HepG2 (cell line): ENCODE results near the gene TUT1. TPM values are rescaled to one million over a fixed set of nuclear protein-coding genes. Genes with fewer than 3 reads are reported as not detected.

Source experiments
- ATAC-seq: fragments of 200-7000 bp; cut with Tn5 transposase; 3 replicates; pipeline ENCODE4 v1.9.1; 2020; ENCODE audit warnings: mild to moderate bottlenecking, moderate library complexity
- BruUV-seq: library from RNA; stranded (reverse); fragments of 400-500 nt; replicated peaks from 2 replicates; lab custom pipeline; 2021; lab: Mats Ljungman, UMichigan
- CTCF ChIA-PET: fragments of 300-600 bp; formaldehyde crosslinking; extraction: SDS; loops from one replicate; lab custom pipeline; 2021; ENCODE audit warnings: low total read pairs, inconsistent platforms, low intra/inter-chr PET ratio; lab: Yijun Ruan, JAX
- POLR2A ChIA-PET: fragments of 350-600 bp; sonication (Branson Sonifier 250); formaldehyde crosslinking; loops from one replicate; lab custom pipeline; 2020; ENCODE audit warnings: antibody characterized with exemption, inconsistent platforms; lab: Yijun Ruan, JAX
- DNase-seq: peaks from one replicate; pipeline ENCODE4 v3.0.0-alpha.2; 2015; ENCODE audit warnings: low spot score
- FAIRE-seq: peaks from 3 replicates; lab custom pipeline; 2011; peaks lifted over from hg19 to GRCh38; lab: Jason Lieb, UNC
- H2AFZ ChIP-seq: one replicate; pipeline ENCODE4 v1.6.1; 2011; ENCODE audit warnings: low read length, inconsistent platforms
- H3K27ac ChIP-seq: fragments of 300-600 bp; 3 replicates; pipeline ENCODE4 v1.8.0; 2011; ENCODE audit warnings: mixed run types, mild to moderate bottlenecking, mixed read lengths, low read length, inconsistent platforms; ENCODE audit not compliant: insufficient read depth; ENCODE audit errors: extremely low read length
- H3K27me3 ChIP-seq, 2 experiments: fragments of 200-600 bp in 1 of 2; 2 replicates in 1 of 2; 3 replicates in 1 of 2; pipeline versions ENCODE4 v1.6.0 to v1.8.0; 2011; ENCODE audit warnings: low read length in 2 of 2, mild to moderate bottlenecking in 2 of 2, moderate library complexity in 2 of 2, inconsistent platforms in 1 of 2; ENCODE audit not compliant: insufficient read depth in 2 of 2, control insufficient read depth in 1 of 2
- H3K36me3 ChIP-seq, 2 experiments: fragments of 200-600 bp in 1 of 2; replicated peaks in 1 of 2; 2 replicates in 1 of 2; 3 replicates in 1 of 2; pipeline versions ENCODE4 v1.5.1 to v1.8.0; 2011; ENCODE audit warnings: low read length in 2 of 2, inconsistent platforms in 1 of 2; ENCODE audit not compliant: insufficient read depth in 2 of 2, control insufficient read depth in 1 of 2
- H3K4me1 ChIP-seq: 2 replicates; pipeline ENCODE4 v1.5.1; 2012; ENCODE audit warnings: low read length, inconsistent platforms; ENCODE audit not compliant: insufficient read depth
- H3K4me2 ChIP-seq: 2 replicates; pipeline ENCODE4 v1.6.0; 2011; ENCODE audit warnings: low read depth, low read length, inconsistent platforms
- H3K4me3 ChIP-seq, 3 experiments: fragments of 200-600 bp in 1 of 3; sonication (generic), shearing (Covaris generic) in 1 of 3; replicated peaks in 1 of 3; 2 replicates each; pipeline ENCODE4 v1.5.1; 2011 to 2016; ENCODE audit warnings: low read length in 3 of 3, inconsistent platforms in 2 of 3, low read depth in 2 of 3, mild to moderate bottlenecking in 2 of 3, control low read depth in 1 of 3, mixed read lengths in 1 of 3; ENCODE audit not compliant: insufficient read depth in 1 of 3
- H3K79me2 ChIP-seq: one replicate; pipeline ENCODE4 v1.6.1; 2011; ENCODE audit warnings: low read length, inconsistent platforms; ENCODE audit not compliant: insufficient read depth
- H3K9ac ChIP-seq: 2 replicates; pipeline ENCODE4 v1.6.0; 2011; ENCODE audit warnings: mild to moderate bottlenecking, low read depth, low read length, inconsistent platforms; ENCODE audit not compliant: insufficient read depth
- H3K9me3 ChIP-seq: 2 replicates; pipeline ENCODE4 v1.5.1; 2012; ENCODE audit warnings: mild to moderate bottlenecking, low read length
- H4K20me1 ChIP-seq: 2 replicates; pipeline ENCODE4 v1.6.0; 2011; ENCODE audit warnings: inconsistent platforms, mild to moderate bottlenecking, low read length, moderate library complexity; ENCODE audit not compliant: insufficient read depth
- AGO2 ChIP-seq: fragments of 200-400 bp; formaldehyde crosslinking; optimal IDR thresholded peaks from 2 replicates; pipeline ENCODE3; 2017; ENCODE audit warnings: mild to moderate bottlenecking, low read depth, low read length, moderate library complexity
- CTCF ChIP-seq: sonication (generic); formaldehyde crosslinking; IDR thresholded peaks from 2 replicates; pipeline ENCODE4 v1.5.0; 2020; ENCODE audit warnings: mild to moderate bottlenecking, missing genetic modification reagents, moderate library complexity
- POLR2A ChIP-seq, 2 experiments: IDR thresholded peaks; 2 replicates each; pipeline ENCODE4 v1.6.1; 2011; ENCODE audit warnings: low read depth in 2 of 2, low read length in 2 of 2, mild to moderate bottlenecking in 1 of 2, moderate library complexity in 1 of 2; ENCODE audit not compliant: insufficient read depth in 1 of 2
- RBM22 ChIP-seq: fragments of 200-400 bp; formaldehyde crosslinking; optimal IDR thresholded peaks from 2 replicates; pipeline ENCODE3; 2017; ENCODE audit warnings: mild to moderate bottlenecking, low read length, moderate library complexity
- ZFP91 ChIP-seq: sonication (generic); formaldehyde crosslinking; IDR thresholded peaks from 2 replicates; pipeline ENCODE4 v1.9.0; 2022; ENCODE audit warnings: missing genetic modification reagents, mild to moderate bottlenecking, borderline replicate concordance
- WGBS: methylation state at CpG from one replicate; pipeline ENCODE4 v1.1.6; 2017; ENCODE audit warnings: low lambda C conversion rate; 5-methylcytosine and 5-hydroxymethylcytosine counted together
- in situ Hi-C: cut with HindIII; loops from 2 replicates; pipeline ENCODE4 v1.10.0; 2017; ENCODE audit warnings: low pct_unique_long_range_greater_than_20kb; ENCODE audit not compliant: extremely low pct_ligation_motif_present
- intact Hi-C: fragments of 100-400 bp; cut with micrococcal nuclease; formaldehyde crosslinking; loops from one replicate; pipeline ENCODE4 v1.10.0; 2022; ENCODE audit not compliant: unreplicated experiment
- polyA plus RNA-seq, 8 experiments: library from polyadenylated mRNA; depleted of rRNA in 3 of 8; stranded (reverse) in 7 of 8; unstranded in 1 of 8; fragments of >200 nt; fragmentation: Illumina TruSeq in 4 of 8; extraction: Trizol in 4 of 8; gene quantifications; 2 replicates each; pipeline versions ENCODE4 v1.2.1 to v1.2.3, GENCODE V29; 2011 to 2016; ENCODE audit warnings: low read depth in 4 of 8, missing spikeins in 1 of 8, mixed read lengths in 1 of 8; ENCODE audit not compliant: insufficient read depth in 1 of 8
- total RNA-seq, 5 experiments: library from RNA; depleted of rRNA; stranded (reverse); fragments of >200 nt; fragmentation: Illumina TruSeq; extraction: Trizol; gene quantifications; 2 replicates each; pipeline ENCODE4 v1.2.3, GENCODE V29; 2016; ENCODE audit warnings: low read depth in 1 of 5
- TF ChIP-seq, protein P1 (sequence below): IDR thresholded peaks from 2 replicates; pipeline ENCODE4 v1.4.0; 2020; ENCODE audit warnings: mild to moderate bottlenecking, missing genetic modification reagents

The TUT1 gene
- total and polyA plus RNA-seq, 2 of the 13 experiments (the other 11 are each of a cell fraction or from before 2014, with no cell fraction given) = 9.7 to 14.3 TPM

GRCh38 chr11:62632492-62632891 is 41.2 kb upstream of the TUT1 start:
- Histone ChIP-seq H2AFZ (no peak overlapping the region), H3K9me3 (no peaks in the 10 kb centered on the region), H3K36me3 (peaks cover 40 to 78% of the 10 kb centered on the region in 2 experiments), H3K79me2 (no peaks in the 10 kb centered on the region), H3K4me3 (no peak overlapping the region), H3K4me2 (no peak overlapping the region), H3K27ac (no peak overlapping the region), H3K4me1 (no peaks in the 10 kb centered on the region), H3K9ac (no peak overlapping the region), H3K27me3 (no peaks in the 10 kb centered on the region), H4K20me1 (no peaks in the 10 kb centered on the region)
- ATAC-seq (no peak), FAIRE-seq (no peak), DNase-seq (no peak)
- intact Hi-C loops (no loop called here), in situ Hi-C loops (no loop called here)
- 100% methylated on average over 4 of the region's 6 CpGs for WGBS
- POLR2A ChIA-PET = interaction anchor here (1.8 kb wide), 1 partner anchor 14 kb away, joined by 6 read pairs; the partner anchor contains the start of gene GANAB
- no TSS peak for BruUV-seq
- no peak for TF ChIP-seq RBM22
- TF ChIP-seq AGO2 = no peak
- 0 out of 4 replicates have a peak, but pooled peaks of 1 of the 2 experiments have one; percentile 3 for TF ChIP-seq POLR2A (IDR thresholded peaks at IDR 0.05; ENCODE audit: insufficient read depth in 1 of 2, low read depth in 2 of 2, low read length in 2 of 2)
- CTCF ChIA-PET = no interaction called here

- no peak for DNase-seq
- no peaks in the 10 kb centered on the region for H4K20me1 ChIP-seq
- in situ Hi-C loops = no loop called here
- FAIRE-seq = no peak
- ATAC-seq = peak; percentile 27; the same call in 1 of the 3 replicates
- no peak overlapping the region for H3K4me2 ChIP-seq
- no TSS peak for BruUV-seq
- H3K9ac ChIP-seq = no peak overlapping the region
- H3K9me3 ChIP-seq = no peaks in the 10 kb centered on the region
- ChIA-PET POLR2A (interaction anchor here (1.1 to 1.6 kb wide), 2 partner anchors 10 to 19 kb away, joined by 3 to 4 read pairs; partner anchors contain the start of gene GANAB), CTCF (no interaction called here)
- intact Hi-C loops = no loop called here
- no peaks in the 10 kb centered on the region for H3K79me2 ChIP-seq
- no peak overlapping the region for H3K27ac ChIP-seq
- no peak overlapping the region for H2AFZ ChIP-seq
- H3K4me3 ChIP-seq = no peak overlapping the region
- TF ChIP-seq RBM22 (peak; percentile 73), POLR2A (IDR thresholded peaks at IDR 0.05; ENCODE audit: insufficient read depth in 1 of 2, low read depth in 2 of 2, low read length in 2 of 2) (0 out of 4 replicates have a peak, but pooled peaks of 1 of the 2 experiments have one; percentile 20), ZFP91 (CRISPR knock-in tag) (no peak), CTCF (CRISPR knock-in tag) (peak; percentile 17; the same call in 1 of the 2 replicates)
- TF ChIP-seq, protein P1, sequence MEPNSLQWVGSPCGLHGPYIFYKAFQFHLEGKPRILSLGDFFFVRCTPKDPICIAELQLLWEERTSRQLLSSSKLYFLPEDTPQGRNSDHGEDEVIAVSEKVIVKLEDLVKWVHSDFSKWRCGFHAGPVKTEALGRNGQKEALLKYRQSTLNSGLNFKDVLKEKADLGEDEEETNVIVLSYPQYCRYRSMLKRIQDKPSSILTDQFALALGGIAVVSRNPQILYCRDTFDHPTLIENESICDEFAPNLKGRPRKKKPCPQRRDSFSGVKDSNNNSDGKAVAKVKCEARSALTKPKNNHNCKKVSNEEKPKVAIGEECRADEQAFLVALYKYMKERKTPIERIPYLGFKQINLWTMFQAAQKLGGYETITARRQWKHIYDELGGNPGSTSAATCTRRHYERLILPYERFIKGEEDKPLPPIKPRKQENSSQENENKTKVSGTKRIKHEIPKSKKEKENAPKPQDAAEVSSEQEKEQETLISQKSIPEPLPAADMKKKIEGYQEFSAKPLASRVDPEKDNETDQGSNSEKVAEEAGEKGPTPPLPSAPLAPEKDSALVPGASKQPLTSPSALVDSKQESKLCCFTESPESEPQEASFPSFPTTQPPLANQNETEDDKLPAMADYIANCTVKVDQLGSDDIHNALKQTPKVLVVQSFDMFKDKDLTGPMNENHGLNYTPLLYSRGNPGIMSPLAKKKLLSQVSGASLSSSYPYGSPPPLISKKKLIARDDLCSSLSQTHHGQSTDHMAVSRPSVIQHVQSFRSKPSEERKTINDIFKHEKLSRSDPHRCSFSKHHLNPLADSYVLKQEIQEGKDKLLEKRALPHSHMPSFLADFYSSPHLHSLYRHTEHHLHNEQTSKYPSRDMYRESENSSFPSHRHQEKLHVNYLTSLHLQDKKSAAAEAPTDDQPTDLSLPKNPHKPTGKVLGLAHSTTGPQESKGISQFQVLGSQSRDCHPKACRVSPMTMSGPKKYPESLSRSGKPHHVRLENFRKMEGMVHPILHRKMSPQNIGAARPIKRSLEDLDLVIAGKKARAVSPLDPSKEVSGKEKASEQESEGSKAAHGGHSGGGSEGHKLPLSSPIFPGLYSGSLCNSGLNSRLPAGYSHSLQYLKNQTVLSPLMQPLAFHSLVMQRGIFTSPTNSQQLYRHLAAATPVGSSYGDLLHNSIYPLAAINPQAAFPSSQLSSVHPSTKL (CRISPR knock-in tag) = no peak
- no peaks in the 10 kb centered on the region for H3K27me3 ChIP-seq
- H3K4me1 ChIP-seq = peaks cover under 1% of the 10 kb centered on the region; the same call in 1 of the 2 replicates
- 96% methylated on average over 3 of the region's 3 CpGs for WGBS
- peaks cover 41 to 74% of the 10 kb centered on the region in 2 experiments for H3K36me3 ChIP-seq
Measured at GRCh38 chr11:62627713-62628112, 36.4 kb upstream of the TUT1 start.
